Astrocyte (in vitro differentiated cells and primary cell): ENCODE results near the gene KCNH4.

Experiments
- EZH2 ChIP-seq: IDR thresholded peaks from 2 replicates; pipeline ENCODE4 v1.6.1; 2012; ENCODE audit warnings: mild to moderate bottlenecking, low read length, inconsistent platforms; ENCODE audit not compliant: insufficient read depth
- TF ChIP-seq, protein P1 (sequence below): IDR thresholded peaks from 2 replicates; pipeline ENCODE4 v1.5.1; 2011; ENCODE audit warnings: low read depth, mild to moderate bottlenecking, inconsistent platforms, low read length, moderate library complexity; ENCODE audit not compliant: insufficient read depth

DNA sequence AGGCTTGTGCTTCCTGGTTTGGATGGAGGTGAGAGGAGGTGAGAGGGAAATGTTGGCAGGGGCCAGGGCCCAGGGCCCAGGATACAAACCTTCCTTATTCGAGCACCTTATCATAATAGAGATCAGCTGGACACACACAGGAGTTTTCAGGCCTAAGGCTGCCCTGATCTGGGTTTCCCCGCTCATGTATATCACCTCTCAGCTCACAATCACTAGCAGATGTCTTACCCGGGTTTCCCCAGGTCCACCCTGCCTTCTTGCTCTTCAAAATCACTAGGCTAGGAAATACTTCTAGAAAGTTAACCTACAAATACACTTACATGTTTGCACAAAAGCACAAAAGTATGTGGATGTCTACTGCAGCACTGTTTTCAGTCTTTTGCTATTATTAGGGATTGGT, 54.1 kb downstream of the KCNH4 start:
- TF ChIP-seq, protein P1, sequence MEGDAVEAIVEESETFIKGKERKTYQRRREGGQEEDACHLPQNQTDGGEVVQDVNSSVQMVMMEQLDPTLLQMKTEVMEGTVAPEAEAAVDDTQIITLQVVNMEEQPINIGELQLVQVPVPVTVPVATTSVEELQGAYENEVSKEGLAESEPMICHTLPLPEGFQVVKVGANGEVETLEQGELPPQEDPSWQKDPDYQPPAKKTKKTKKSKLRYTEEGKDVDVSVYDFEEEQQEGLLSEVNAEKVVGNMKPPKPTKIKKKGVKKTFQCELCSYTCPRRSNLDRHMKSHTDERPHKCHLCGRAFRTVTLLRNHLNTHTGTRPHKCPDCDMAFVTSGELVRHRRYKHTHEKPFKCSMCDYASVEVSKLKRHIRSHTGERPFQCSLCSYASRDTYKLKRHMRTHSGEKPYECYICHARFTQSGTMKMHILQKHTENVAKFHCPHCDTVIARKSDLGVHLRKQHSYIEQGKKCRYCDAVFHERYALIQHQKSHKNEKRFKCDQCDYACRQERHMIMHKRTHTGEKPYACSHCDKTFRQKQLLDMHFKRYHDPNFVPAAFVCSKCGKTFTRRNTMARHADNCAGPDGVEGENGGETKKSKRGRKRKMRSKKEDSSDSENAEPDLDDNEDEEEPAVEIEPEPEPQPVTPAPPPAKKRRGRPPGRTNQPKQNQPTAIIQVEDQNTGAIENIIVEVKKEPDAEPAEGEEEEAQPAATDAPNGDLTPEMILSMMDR = no peak
- TF ChIP-seq EZH2 = no peak
